ENCODE measurements around the gene KCNJ12.
"Not testable (repeated sequence)": the region's sequence is repeated elsewhere in the genome, so short reads cannot be mapped to it uniquely, and the experiment has no call there.

Gene KCNJ12

GRCh38 chr17:21376081-21376758 is at the start of gene KCNJ12:
Gene KCNJ12 (plus strand): TSS chr17:21376357. CDS start chr17:21415343, 38,986 bp downstream.
- H3K36me3 ChIP-seq (ENCODE audit: control insufficient read depth, insufficient read depth, low read length), result no peaks in the 10 kb centered on the region
- no peaks in the 10 kb centered on the region for H3K9me3 ChIP-seq (ENCODE audit: control insufficient read depth, insufficient read depth, low read length)
- peaks cover 40% of the 10 kb centered on the region for H3K27me3 ChIP-seq (ENCODE audit: control insufficient read depth, insufficient read depth, low read length)
- H3K4me3 ChIP-seq (ENCODE audit: low read depth, low read length), result peak within 1 kb of the TSS; percentile 71
- H3K4me1 ChIP-seq (ENCODE audit: control insufficient read depth, insufficient read depth, low read length), result no peaks in the 10 kb centered on the region
- H3K9ac ChIP-seq (ENCODE audit: low read depth, low read length), result peak within 1 kb of the TSS; percentile 12

DNA sequence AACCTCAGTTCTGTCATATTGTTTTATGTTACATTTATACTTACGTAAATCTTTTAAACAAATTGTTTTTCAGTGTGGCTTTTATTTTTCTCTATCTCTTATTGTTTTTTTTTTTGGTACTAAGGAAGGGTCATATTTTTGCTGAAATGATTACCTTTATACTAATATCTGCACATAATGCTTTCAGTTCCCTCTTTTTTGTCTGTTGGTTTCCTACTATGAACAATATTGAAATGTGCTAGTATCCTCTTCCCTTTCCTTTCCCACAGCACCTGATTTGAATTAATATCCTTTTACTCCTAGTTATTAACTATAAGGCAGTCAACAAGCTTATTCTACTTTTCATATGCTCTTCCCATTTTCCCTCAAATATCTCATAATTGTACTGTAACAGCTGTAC is 48.2 kb upstream of the KCNJ12 start:
- not testable (repeated sequence) for H3K4me3 ChIP-seq (ENCODE audit: low read depth, low read length); H3K4me1 ChIP-seq (ENCODE audit: control insufficient read depth, insufficient read depth, low read length); H3K36me3 ChIP-seq (ENCODE audit: control insufficient read depth, insufficient read depth, low read length); H3K9ac ChIP-seq (ENCODE audit: low read depth, low read length); H3K9me3 ChIP-seq (ENCODE audit: control insufficient read depth, insufficient read depth, low read length); H3K27me3 ChIP-seq (ENCODE audit: control insufficient read depth, insufficient read depth, low read length)

GRCh38 chr17:21328778-21329177 is 47.4 kb upstream of the KCNJ12 start:
- H3K4me1 ChIP-seq (ENCODE audit: control insufficient read depth, insufficient read depth, low read length); H3K9me3 ChIP-seq (ENCODE audit: control insufficient read depth, insufficient read depth, low read length); H3K36me3 ChIP-seq (ENCODE audit: control insufficient read depth, insufficient read depth, low read length); H3K4me3 ChIP-seq (ENCODE audit: low read depth, low read length); H3K27me3 ChIP-seq (ENCODE audit: control insufficient read depth, insufficient read depth, low read length); H3K9ac ChIP-seq (ENCODE audit: low read depth, low read length): not testable (repeated sequence)

DNA sequence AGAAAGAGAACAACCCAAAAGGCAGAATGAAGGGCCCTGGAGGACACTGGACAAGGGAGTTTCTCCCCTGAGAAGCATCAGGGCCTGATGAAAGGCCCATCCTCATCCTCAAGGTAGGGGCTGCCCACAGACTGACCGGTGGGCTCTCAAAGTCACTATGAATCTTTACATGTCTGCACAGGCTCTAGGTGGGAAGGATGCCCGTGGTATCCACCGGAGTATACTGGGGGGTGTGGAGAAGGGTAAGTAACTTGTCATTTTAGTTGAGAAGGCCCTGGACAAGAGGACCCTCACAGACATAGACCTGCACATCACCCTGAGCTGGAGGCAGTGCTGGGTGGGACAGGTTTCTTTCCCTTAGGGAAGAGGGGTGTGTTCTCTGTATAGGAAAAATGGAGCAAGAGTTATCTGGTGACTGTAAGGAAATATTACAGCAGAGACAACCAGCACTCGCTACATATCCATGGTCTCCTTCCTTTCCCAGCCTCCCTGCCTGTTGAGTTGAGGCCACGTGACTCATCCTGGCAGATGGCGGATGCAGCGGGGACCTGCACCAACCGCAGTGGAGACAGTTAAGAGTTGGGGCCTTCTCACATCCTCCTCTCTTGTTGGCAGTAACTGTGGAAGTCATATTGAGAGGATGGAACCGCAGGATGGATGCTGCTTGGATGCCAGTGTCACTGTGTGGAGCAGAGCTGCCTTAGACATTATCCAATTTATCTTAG is 45.6 kb upstream of the KCNJ12 start:
- H3K9me3 ChIP-seq (ENCODE audit: control insufficient read depth, insufficient read depth, low read length), result no peaks in the 10 kb centered on the region
- no peaks in the 10 kb centered on the region for H3K36me3 ChIP-seq (ENCODE audit: control insufficient read depth, insufficient read depth, low read length)
- no peak overlapping the region for H3K4me3 ChIP-seq (ENCODE audit: low read depth, low read length)
- no peaks in the 10 kb centered on the region for H3K27me3 ChIP-seq (ENCODE audit: control insufficient read depth, insufficient read depth, low read length)
- H3K4me1 ChIP-seq (ENCODE audit: control insufficient read depth, insufficient read depth, low read length), result no peaks in the 10 kb centered on the region
- no peak overlapping the region for H3K9ac ChIP-seq (ENCODE audit: low read depth, low read length)

DNA sequence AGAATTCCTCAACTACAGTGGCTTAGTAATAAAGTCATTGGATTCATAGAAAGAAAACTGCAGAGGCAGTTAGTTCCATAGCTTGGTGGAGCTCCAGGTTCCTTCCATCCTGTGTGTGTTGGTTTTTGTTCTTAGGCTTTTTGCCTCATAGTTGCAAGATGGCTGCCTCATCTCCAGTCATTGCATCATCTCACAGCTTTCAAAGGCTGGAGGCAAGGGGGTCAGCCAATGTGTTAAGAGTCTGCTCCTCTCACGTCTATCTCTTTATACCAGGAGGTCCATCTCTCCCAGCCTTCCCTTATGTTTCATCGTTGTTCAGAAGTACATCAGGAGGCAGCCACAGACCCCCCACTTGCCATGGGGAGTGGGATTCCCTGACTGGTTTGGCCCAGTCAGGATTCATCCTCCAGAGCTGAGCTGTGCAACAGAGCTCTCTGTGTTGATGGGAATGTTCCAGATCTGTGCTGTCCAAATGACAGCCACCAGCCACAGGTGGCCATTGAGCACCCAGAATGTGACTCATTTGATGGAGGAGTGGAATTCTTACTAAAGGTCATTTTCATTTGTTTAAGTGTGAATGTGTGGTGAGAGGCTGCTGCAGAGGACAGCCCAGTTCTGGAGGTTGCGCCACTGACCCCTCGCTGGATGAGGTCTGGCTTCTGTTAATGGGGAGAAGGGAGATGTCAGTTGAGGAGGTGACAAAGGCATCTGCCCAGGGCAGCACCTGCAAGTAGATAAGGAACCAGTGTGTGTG is 39.4 kb upstream of the KCNJ12 start:
- H3K36me3 ChIP-seq (ENCODE audit: control insufficient read depth, insufficient read depth, low read length); H3K4me3 ChIP-seq (ENCODE audit: low read depth, low read length); H3K9me3 ChIP-seq (ENCODE audit: control insufficient read depth, insufficient read depth, low read length); H3K27me3 ChIP-seq (ENCODE audit: control insufficient read depth, insufficient read depth, low read length); H3K9ac ChIP-seq (ENCODE audit: low read depth, low read length); H3K4me1 ChIP-seq (ENCODE audit: control insufficient read depth, insufficient read depth, low read length): not testable (repeated sequence)

- H3K9me3 ChIP-seq (ENCODE audit: control insufficient read depth, insufficient read depth, low read length); H3K36me3 ChIP-seq (ENCODE audit: control insufficient read depth, insufficient read depth, low read length); H3K4me3 ChIP-seq (ENCODE audit: low read depth, low read length); H3K4me1 ChIP-seq (ENCODE audit: control insufficient read depth, insufficient read depth, low read length); H3K9ac ChIP-seq (ENCODE audit: low read depth, low read length); H3K27me3 ChIP-seq (ENCODE audit: control insufficient read depth, insufficient read depth, low read length): not testable (repeated sequence)
Measured at GRCh38 chr17:21337981-21338625, 38.1 kb upstream of the KCNJ12 start.

GRCh38 chr17:21339011-21339410 is 37.1 kb upstream of the KCNJ12 start:
- no peaks in the 10 kb centered on the region for H3K36me3 ChIP-seq (ENCODE audit: control insufficient read depth, insufficient read depth, low read length)
- no peak overlapping the region for H3K9ac ChIP-seq (ENCODE audit: low read depth, low read length)
- H3K4me1 ChIP-seq (ENCODE audit: control insufficient read depth, insufficient read depth, low read length), result no peaks in the 10 kb centered on the region
- no peak overlapping the region for H3K4me3 ChIP-seq (ENCODE audit: low read depth, low read length)
- H3K9me3 ChIP-seq (ENCODE audit: control insufficient read depth, insufficient read depth, low read length), result no peaks in the 10 kb centered on the region
- no peaks in the 10 kb centered on the region for H3K27me3 ChIP-seq (ENCODE audit: control insufficient read depth, insufficient read depth, low read length)

GRCh38 chr17:21339571-21339970 is 36.6 kb upstream of the KCNJ12 start:
- not testable (repeated sequence) for H3K9ac ChIP-seq (ENCODE audit: low read depth, low read length); H3K9me3 ChIP-seq (ENCODE audit: control insufficient read depth, insufficient read depth, low read length); H3K4me3 ChIP-seq (ENCODE audit: low read depth, low read length); H3K36me3 ChIP-seq (ENCODE audit: control insufficient read depth, insufficient read depth, low read length); H3K27me3 ChIP-seq (ENCODE audit: control insufficient read depth, insufficient read depth, low read length); H3K4me1 ChIP-seq (ENCODE audit: control insufficient read depth, insufficient read depth, low read length)

DNA sequence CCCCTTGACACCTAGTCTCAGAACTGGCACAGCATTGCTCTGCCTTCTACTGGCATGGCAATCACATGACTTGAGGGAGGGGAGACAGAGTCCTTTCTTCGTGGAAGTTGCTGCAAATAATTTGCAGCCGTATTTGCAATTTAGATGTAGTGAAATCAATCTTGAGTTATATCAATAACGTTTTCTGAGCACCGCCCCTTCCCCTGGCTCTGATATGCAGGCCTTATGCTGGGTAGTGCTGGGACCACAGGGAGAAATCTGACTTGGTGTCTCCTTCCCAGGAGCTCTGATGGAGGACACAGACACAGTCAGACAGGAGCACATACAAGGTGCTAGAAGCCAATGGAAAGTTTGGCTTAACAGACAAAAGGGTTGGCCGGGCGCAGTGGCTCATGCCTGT is 35.8 kb upstream of the KCNJ12 start:
- not testable (repeated sequence) for H3K9ac ChIP-seq (ENCODE audit: low read depth, low read length); H3K4me1 ChIP-seq (ENCODE audit: control insufficient read depth, insufficient read depth, low read length); H3K4me3 ChIP-seq (ENCODE audit: low read depth, low read length); H3K9me3 ChIP-seq (ENCODE audit: control insufficient read depth, insufficient read depth, low read length); H3K27me3 ChIP-seq (ENCODE audit: control insufficient read depth, insufficient read depth, low read length); H3K36me3 ChIP-seq (ENCODE audit: control insufficient read depth, insufficient read depth, low read length)

GRCh38 chr17:21341279-21341678 is 34.9 kb upstream of the KCNJ12 start:
- not testable (repeated sequence) for H3K4me1 ChIP-seq (ENCODE audit: control insufficient read depth, insufficient read depth, low read length); H3K4me3 ChIP-seq (ENCODE audit: low read depth, low read length)

DNA sequence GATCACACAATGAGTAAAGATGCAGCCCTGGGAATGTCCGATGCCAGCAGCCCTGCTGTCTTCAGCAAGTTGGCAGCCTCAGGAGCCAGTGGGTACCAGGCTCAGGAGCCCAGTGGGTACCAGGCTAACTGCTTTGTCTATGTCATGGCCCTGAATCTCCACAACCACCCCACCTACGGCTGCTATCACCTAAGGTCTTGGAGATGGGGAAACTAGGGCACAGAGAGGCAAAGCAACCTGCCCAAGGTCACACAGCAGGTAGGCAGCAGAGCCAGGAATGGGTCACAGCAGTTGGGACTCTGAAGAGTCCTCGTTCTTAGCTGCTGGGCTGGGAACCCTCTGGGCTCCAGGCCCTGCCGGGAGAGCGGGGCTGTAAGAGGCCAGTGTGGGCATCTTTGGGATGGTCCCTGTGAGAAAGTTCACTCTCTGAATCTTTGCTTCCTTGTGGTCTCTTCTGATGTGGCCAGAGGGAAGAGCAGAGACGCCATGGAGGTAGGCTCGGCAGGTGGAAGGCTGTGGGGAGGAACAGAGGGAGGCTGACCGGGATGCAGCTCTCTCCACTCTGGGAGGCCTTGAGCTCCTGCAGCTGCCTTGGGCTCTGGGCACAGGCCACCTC is 34.1 kb upstream of the KCNJ12 start:
- not testable (repeated sequence) for H3K36me3 ChIP-seq (ENCODE audit: control insufficient read depth, insufficient read depth, low read length); H3K4me1 ChIP-seq (ENCODE audit: control insufficient read depth, insufficient read depth, low read length); H3K9me3 ChIP-seq (ENCODE audit: control insufficient read depth, insufficient read depth, low read length); H3K9ac ChIP-seq (ENCODE audit: low read depth, low read length); H3K27me3 ChIP-seq (ENCODE audit: control insufficient read depth, insufficient read depth, low read length); H3K4me3 ChIP-seq (ENCODE audit: low read depth, low read length)

More at GRCh38 chr17:21341279-21341678, 34.9 kb upstream of the KCNJ12 start:
- not testable (repeated sequence) for H3K27me3 ChIP-seq (ENCODE audit: control insufficient read depth, insufficient read depth, low read length); H3K36me3 ChIP-seq (ENCODE audit: control insufficient read depth, insufficient read depth, low read length); H3K9ac ChIP-seq (ENCODE audit: low read depth, low read length); H3K9me3 ChIP-seq (ENCODE audit: control insufficient read depth, insufficient read depth, low read length)

Data from iPS-15b (cell line).